GM18507 (cell line): Measurements from ENCODE around the gene CDH13.
A peak's percentile ranks its signal among the peaks of the same experiment; 100 is the strongest.

Experiments used
- DNase-seq: peaks from one replicate; pipeline ENCODE4 v3.0.0; 2011; ENCODE audit warnings: low read depth; ENCODE audit not compliant: insufficient read length; ENCODE audit errors: extremely low spot score
- FAIRE-seq: peaks from 2 replicates; lab custom pipeline; 2011; peaks lifted over from hg19 to GRCh38; lab: Jason Lieb, UNC

Gene CDH13

GRCh38 chr16:82646504-82646903, 19.7 kb downstream of the CDH13 start:
- FAIRE-seq (no peak), DNase-seq (no peak)

GRCh38 chr16:82649766-82650165, 23.0 kb downstream of the CDH13 start:
- DNase-seq (no peak), FAIRE-seq (no peak)

GRCh38 chr16:82650804-82651203, 24.0 kb downstream of the CDH13 start:
- FAIRE-seq (no peak), DNase-seq (no peak)

GRCh38 chr16:82651921-82652601, 25.3 kb downstream of the CDH13 start:
- FAIRE-seq = peak; percentile 70
- DNase-seq = no peak

- DNase-seq (no peak), FAIRE-seq (no peak)
Measured at GRCh38 chr16:82652826-82653225, 26.1 kb downstream of the CDH13 start.

DNA sequence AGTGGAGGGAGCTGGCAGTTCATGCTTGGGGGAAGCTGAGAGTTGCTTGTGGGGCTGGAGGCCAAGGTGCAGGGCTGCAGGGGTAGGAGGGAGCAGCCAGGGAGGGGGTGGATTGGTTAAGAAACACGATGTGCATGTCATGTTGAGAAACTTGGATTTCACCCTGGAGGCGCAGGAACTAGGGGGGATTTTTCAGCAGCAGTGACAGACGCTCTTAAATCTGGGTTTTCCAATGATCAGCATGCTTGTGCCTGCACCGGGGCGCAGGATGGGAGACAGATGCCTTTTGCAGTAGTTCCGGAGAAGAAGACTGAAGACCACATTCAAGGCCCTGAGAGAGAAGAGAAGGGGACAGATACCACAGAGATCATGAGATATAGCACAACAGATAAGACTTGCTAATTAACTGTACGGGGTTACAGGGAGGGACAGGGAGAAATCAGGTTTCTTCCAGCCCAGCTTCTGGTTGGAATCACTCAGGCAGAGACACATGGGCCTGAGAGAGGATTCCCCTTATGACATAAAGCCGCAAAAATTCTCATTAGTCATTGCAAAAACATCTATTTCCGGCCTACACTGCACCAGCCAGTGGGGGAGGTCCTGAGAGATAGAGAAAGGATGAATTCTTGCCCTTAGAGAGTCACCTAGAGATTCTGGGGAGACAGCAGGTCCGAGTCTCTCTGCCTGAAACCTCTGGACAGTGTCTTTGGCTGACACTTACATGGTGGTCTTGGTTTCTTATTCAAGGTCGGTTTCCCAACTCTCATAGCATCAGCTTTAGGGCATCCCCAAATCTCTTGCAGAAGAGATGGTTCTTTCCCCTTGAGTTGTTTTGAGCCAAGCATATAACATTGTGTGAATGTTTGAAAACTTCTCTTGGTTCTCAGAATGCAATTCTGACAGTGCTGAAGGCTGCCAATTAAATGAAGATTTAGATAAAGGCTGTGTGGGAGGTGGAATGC, 27.1 kb downstream of the CDH13 start:
- peak; percentile 33 for DNase-seq
- FAIRE-seq = peak; percentile 73

- no peak for FAIRE-seq
- no peak for DNase-seq
Measured at GRCh38 chr16:82655072-82655714, 28.4 kb downstream of the CDH13 start.

GRCh38 chr16:82655720-82656490, 29.1 kb downstream of the CDH13 start:
- DNase-seq (no peak), FAIRE-seq (no peak)

- FAIRE-seq = no peak
- no peak for DNase-seq
Measured at GRCh38 chr16:82657239-82657638, 30.5 kb downstream of the CDH13 start.

GRCh38 chr16:82657786-82658185, 31.0 kb downstream of the CDH13 start:
- FAIRE-seq (no peak), DNase-seq (no peak)

GRCh38 chr16:82658796-82659195, 32.0 kb downstream of the CDH13 start:
- FAIRE-seq = no peak
- DNase-seq = no peak

- DNase-seq (no peak), FAIRE-seq (no peak)
Measured at GRCh38 chr16:82660075-82660645, 33.4 kb downstream of the CDH13 start.

DNA sequence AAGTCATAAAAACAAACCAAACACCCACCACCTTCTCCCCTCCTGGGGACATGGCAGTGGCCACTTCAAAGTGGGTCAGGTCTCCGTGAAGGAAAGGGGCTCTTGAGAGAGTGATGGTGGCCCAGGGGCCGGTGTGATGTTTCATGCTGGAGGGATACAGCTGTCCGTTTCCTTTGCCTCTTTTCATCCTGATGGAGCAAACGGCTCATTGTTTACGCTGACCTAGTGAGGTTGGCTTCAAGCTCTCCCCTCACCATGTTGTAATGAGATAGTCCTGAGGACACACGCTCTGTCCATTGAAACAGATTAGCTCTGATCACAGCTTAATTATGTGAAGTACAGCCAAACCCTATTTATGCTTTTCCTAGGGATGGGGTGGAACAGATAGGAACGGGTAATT, 34.2 kb downstream of the CDH13 start:
- FAIRE-seq (no peak), DNase-seq (no peak)

GRCh38 chr16:82664181-82664580, 37.4 kb downstream of the CDH13 start:
- FAIRE-seq (no peak), DNase-seq (no peak)

GRCh38 chr16:82665025-82665424, 38.3 kb downstream of the CDH13 start:
- DNase-seq (no peak), FAIRE-seq (no peak)

GRCh38 chr16:82667437-82667836, 40.7 kb downstream of the CDH13 start:
- FAIRE-seq = no peak
- no peak for DNase-seq

DNA sequence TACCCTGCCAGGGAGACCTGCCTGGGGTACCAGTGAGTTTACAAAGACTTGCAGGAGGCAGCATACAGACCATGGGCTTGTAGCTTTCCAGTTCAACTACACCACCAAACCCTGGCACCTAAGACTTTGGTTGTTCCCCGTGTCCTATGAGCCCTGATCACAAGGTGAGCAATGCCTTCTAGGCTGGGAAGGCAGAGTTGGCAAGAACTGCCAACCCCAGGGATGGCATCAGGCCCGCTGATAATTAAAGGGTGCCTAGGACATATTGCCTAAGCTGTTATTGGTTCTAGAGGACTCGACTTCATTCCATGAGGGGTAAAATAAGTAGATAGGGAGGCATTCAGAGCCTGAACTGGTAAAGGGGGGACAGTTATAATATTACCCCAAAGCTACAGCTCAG, 41.3 kb downstream of the CDH13 start:
- no peak for FAIRE-seq
- no peak for DNase-seq

- peak; percentile 56 for FAIRE-seq
- no peak for DNase-seq
Measured at GRCh38 chr16:82671741-82672140, 45.0 kb downstream of the CDH13 start.

DNA sequence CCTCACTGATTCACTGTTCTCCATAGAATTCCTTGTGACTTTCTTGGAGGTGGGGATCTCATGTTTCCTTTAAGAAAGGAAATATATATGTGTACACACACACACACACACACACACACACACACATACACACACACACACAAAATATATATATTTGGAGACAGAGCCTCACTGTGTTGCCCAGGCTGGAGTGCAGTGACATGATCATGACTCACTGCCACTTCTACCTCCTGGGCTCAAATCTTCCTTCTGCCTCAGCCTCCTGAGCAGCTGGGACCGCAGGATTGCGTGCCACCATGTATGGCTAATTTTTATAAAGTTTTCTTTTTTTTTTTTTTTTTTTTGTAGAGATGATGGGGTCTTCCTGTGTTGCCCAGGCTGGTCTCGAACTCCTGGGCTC, 45.9 kb downstream of the CDH13 start:
- FAIRE-seq (no peak), DNase-seq (no peak)
